Renal cortex interstitium (tissue), 11 donors: ENCODE data around the gene ANKS3. TPM values are rescaled to one million over a fixed set of nuclear protein-coding genes. Genes with fewer than 3 reads are reported as not detected.

Experiments used
- DNase-seq, 11 donors: peaks; one replicate each; pipeline ENCODE4 v3.0.0-alpha.2; 2013; ENCODE audit warnings: low read depth in 9 of 11, low spot score in 4 of 11; ENCODE audit errors: extremely low read depth in 1 of 11
- polyA plus RNA-seq, 3 donors: library from polyadenylated mRNA; unstranded; fragments of 120-200 nt; gene quantifications; one replicate each; pipeline ENCODE4 v1.2.1, GENCODE V29; 2013; ENCODE audit not compliant: insufficient read length in 3 of 3

Gene ANKS3
- polyA plus RNA-seq, 3 donors, result 22.5 to 34.3 (median 23.0) TPM

- DNase-seq, result no peak
These were observed 53.2 kb downstream of the ANKS3 start for GRCh38 chr16:4680673-4681470.

- DNase-seq, result no peak
These were observed 54.0 kb downstream of the ANKS3 start for GRCh38 chr16:4679850-4680636.

- DNase-seq, result no peak
These were observed 54.8 kb downstream of the ANKS3 start for GRCh38 chr16:4679156-4679849.

- DNase-seq, result no peak
These were observed 55.5 kb downstream of the ANKS3 start for GRCh38 chr16:4678596-4678995.

- DNase-seq, result no peak
These were observed 56.1 kb downstream of the ANKS3 start for GRCh38 chr16:4677994-4678393.

GRCh38 chr16:4677390-4677789 lies 56.7 kb downstream of the ANKS3 start:
- DNase-seq, result no peak

GRCh38 chr16:4676831-4677230 lies 57.2 kb downstream of the ANKS3 start:
- DNase-seq, result no peak

GRCh38 chr16:4675864-4676786 lies 57.9 kb downstream of the ANKS3 start:
- no peak for DNase-seq

- DNase-seq, result no peak
These were observed 59.0 kb downstream of the ANKS3 start for GRCh38 chr16:4674926-4675530.

- DNase-seq, result no peak
These were observed 60.6 kb downstream of the ANKS3 start for GRCh38 chr16:4673387-4674046.

- no peak for DNase-seq
These were observed 65.6 kb downstream of the ANKS3 start for GRCh38 chr16:4668313-4668960.

GRCh38 chr16:4667203-4667963 lies 66.7 kb downstream of the ANKS3 start:
- DNase-seq, result no peak

- DNase-seq, result no peak
These were observed 67.4 kb downstream of the ANKS3 start for GRCh38 chr16:4666537-4667202.

- no peak for DNase-seq
These were observed 69.3 kb downstream of the ANKS3 start for GRCh38 chr16:4664538-4665418.

- DNase-seq, result no peak
These were observed 70.2 kb downstream of the ANKS3 start for GRCh38 chr16:4663777-4664465.
